GM18507 (cell line): ENCODE measurements around the gene BRPF1.

Source experiments
- DNase-seq: peaks from one replicate; pipeline ENCODE4 v3.0.0; 2011; ENCODE audit warnings: low read depth; ENCODE audit not compliant: insufficient read length; ENCODE audit errors: extremely low spot score
- FAIRE-seq: peaks from 2 replicates; lab custom pipeline; 2011; peaks lifted over from hg19 to GRCh38; lab: Jason Lieb, UNC

The BRPF1 gene

GRCh38 chr3:9727041-9727595 lies 4.4 kb upstream of the BRPF1 start:
- FAIRE-seq (no peak), DNase-seq (no peak)

GRCh38 chr3:9727743-9728142 lies 3.8 kb upstream of the BRPF1 start:
- FAIRE-seq (no peak), DNase-seq (no peak)

- DNase-seq (no peak), FAIRE-seq (no peak)
Measured at GRCh38 chr3:9729419-9729818, 2.1 kb upstream of the BRPF1 start.

- FAIRE-seq: no peak
- DNase-seq: no peak
Measured at GRCh38 chr3:9730657-9731205, 804 bp upstream of the BRPF1 start.

- DNase-seq: no peak
- no peak for FAIRE-seq
Measured at GRCh38 chr3:9732080-9732739, 675 bp downstream of the BRPF1 start.

- DNase-seq: no peak
Measured at GRCh38 chr3:9732740-9733115, 1.2 kb downstream of the BRPF1 start.

GRCh38 chr3:9736831-9737230 lies 5.3 kb downstream of the BRPF1 start:
- FAIRE-seq (no peak), DNase-seq (no peak)

More at GRCh38 chr3:9732740-9733115, 1.2 kb downstream of the BRPF1 start:
- no peak for FAIRE-seq

GRCh38 chr3:9739181-9739580 lies 7.6 kb downstream of the BRPF1 start:
- no peak for FAIRE-seq
- DNase-seq: no peak

GRCh38 chr3:9742560-9742959 lies 11.0 kb downstream of the BRPF1 start:
- FAIRE-seq (no peak), DNase-seq (no peak)

- FAIRE-seq: no peak
- no peak for DNase-seq
Measured at GRCh38 chr3:9743548-9743947, 12.0 kb downstream of the BRPF1 start.

- FAIRE-seq (no peak), DNase-seq (no peak)
Measured at GRCh38 chr3:9744162-9744561, 12.6 kb downstream of the BRPF1 start.

- FAIRE-seq (no peak), DNase-seq (no peak)
Measured at GRCh38 chr3:9745521-9745920, 14.0 kb downstream of the BRPF1 start.

GRCh38 chr3:9746330-9746729 lies 14.8 kb downstream of the BRPF1 start:
- DNase-seq (no peak), FAIRE-seq (no peak)

- no peak for FAIRE-seq
- no peak for DNase-seq
Measured at GRCh38 chr3:9747267-9747666, 15.7 kb downstream of the BRPF1 start.

- DNase-seq (no peak), FAIRE-seq (no peak)
Measured at GRCh38 chr3:9748031-9748430, 16.5 kb downstream of the BRPF1 start.

- DNase-seq: no peak
- no peak for FAIRE-seq
Measured at GRCh38 chr3:9749296-9749644, 17.7 kb downstream of the BRPF1 start.

GRCh38 chr3:9749645-9750555 lies 18.4 kb downstream of the BRPF1 start, which contains the start of gene OGG1:
Gene OGG1 (plus strand): TSS chr3:9749952. CDS start chr3:9750287, 335 bp downstream.
- DNase-seq: peak; percentile 98
- FAIRE-seq: peak; percentile 95

GRCh38 chr3:9750556-9751411 lies 19.2 kb downstream of the BRPF1 start:
- FAIRE-seq: no peak

GRCh38 chr3:9754678-9755077 lies 23.1 kb downstream of the BRPF1 start:
- FAIRE-seq (no peak), DNase-seq (no peak)

More at GRCh38 chr3:9750556-9751411, 19.2 kb downstream of the BRPF1 start:
- DNase-seq: no peak
